K562 (cell line): ENCODE results near the gene MYLK4. TPM values are rescaled to one million over a fixed set of nuclear protein-coding genes. Genes with fewer than 3 reads are reported as not detected.

Source experiments
- ATAC-seq: fragments of 200-7000 bp; cut with Tn5 transposase; 3 replicates; pipeline ENCODE4 v1.9.1; 2020; ENCODE audit warnings: moderate library complexity
- BruUV-seq: library from RNA; stranded (reverse); fragments of 400-500 nt; replicated peaks from 2 replicates; lab custom pipeline; 2021; lab: Mats Ljungman, UMichigan
- CTCF ChIA-PET: fragments of 300-600 bp; formaldehyde crosslinking; extraction: SDS; loops from one replicate; lab custom pipeline; 2021; ENCODE audit warnings: low intra/inter-chr PET ratio; lab: Yijun Ruan, JAX
- POLR2A ChIA-PET: fragments of 300-600, 350-650 bp; sonication (Branson Sonifier 250); formaldehyde crosslinking; extraction: SDS; loops from one replicate; lab custom pipeline; 2021; ENCODE audit warnings: antibody characterized with exemption, inconsistent platforms; lab: Yijun Ruan, JAX
- DNase-seq, 4 experiments: peaks; one replicate each; pipeline versions ENCODE4 v3.0.0 to v3.0.0-alpha.2; 2011 to 2018; ENCODE audit warnings: low spot score in 3 of 4, mixed read lengths in 3 of 4; ENCODE audit errors: extremely low read depth in 1 of 4
- FAIRE-seq: peaks from 2 replicates; lab custom pipeline; 2011; peaks lifted over from hg19 to GRCh38; lab: Jason Lieb, UNC
- H2AFZ ChIP-seq: 2 replicates; pipeline ENCODE4 v1.6.0; 2011; ENCODE audit warnings: low read depth, low read length, control low read depth, inconsistent platforms
- H3K27ac ChIP-seq: fragments of 200-600 bp; 3 replicates; pipeline ENCODE4 v1.8.0; 2011; ENCODE audit warnings: low read depth, mild to moderate bottlenecking, control low read depth, inconsistent platforms, low read length, moderate library complexity, mixed read lengths; ENCODE audit errors: extremely low read depth
- H3K27me3 ChIP-seq, 2 experiments: fragments of 300-600 bp in 1 of 2; 2 replicates in 1 of 2; 3 replicates in 1 of 2; pipeline versions ENCODE4 v1.6.0 to v1.8.0; 2011; ENCODE audit warnings: inconsistent platforms in 2 of 2, low read length in 2 of 2, mild to moderate bottlenecking in 1 of 2, mixed read lengths in 1 of 2, moderate library complexity in 1 of 2; ENCODE audit not compliant: control insufficient read depth in 2 of 2, insufficient read depth in 2 of 2
- H3K36me3 ChIP-seq: fragments of 300-600 bp; 3 replicates; pipeline ENCODE4 v1.8.0; 2011; ENCODE audit warnings: mild to moderate bottlenecking, low read length, inconsistent platforms; ENCODE audit not compliant: control insufficient read depth, insufficient read depth
- H3K4me1 ChIP-seq, 2 experiments: fragments of 200-600 bp in 1 of 2; replicated peaks in 1 of 2; 2 replicates in 1 of 2; 3 replicates in 1 of 2; pipeline versions ENCODE4 v1.5.1 to v1.8.0; 2011; ENCODE audit warnings: inconsistent platforms in 2 of 2, low read length in 2 of 2, mild to moderate bottlenecking in 1 of 2, mixed read lengths in 1 of 2, moderate library complexity in 1 of 2; ENCODE audit not compliant: control insufficient read depth in 2 of 2, insufficient read depth in 2 of 2
- H3K4me2 ChIP-seq: 2 replicates; pipeline ENCODE4 v1.6.1; 2011; ENCODE audit warnings: low read length, control low read depth, inconsistent platforms, mixed read lengths; ENCODE audit not compliant: insufficient read depth
- H3K4me3 ChIP-seq: fragments of 200-600 bp; sonication (generic), shearing (Covaris generic); 2 replicates; pipeline ENCODE4 v1.5.1; 2016; ENCODE audit warnings: control low read depth, inconsistent platforms
- H3K79me2 ChIP-seq: fragments of 200-600 bp; 3 replicates; pipeline ENCODE4 v1.8.0; 2011; ENCODE audit warnings: low read length, inconsistent platforms; ENCODE audit not compliant: control insufficient read depth, insufficient read depth
- H3K9ac ChIP-seq, 2 experiments: 2 replicates each; pipeline versions ENCODE4 v1.6.0 to v1.6.1; 2011; ENCODE audit warnings: low read depth in 2 of 2, low read length in 2 of 2, control low read depth in 1 of 2, inconsistent platforms in 1 of 2, mild to moderate bottlenecking in 1 of 2, mixed read lengths in 1 of 2; ENCODE audit not compliant: insufficient read depth in 1 of 2
- H3K9me1 ChIP-seq: one replicate; pipeline ENCODE4 v1.6.0; 2011; ENCODE audit warnings: inconsistent platforms, mild to moderate bottlenecking, low read length, moderate library complexity; ENCODE audit not compliant: control insufficient read depth, insufficient read depth
- H3K9me3 ChIP-seq: replicated peaks from 2 replicates; pipeline ENCODE4 v1.5.1; 2011; ENCODE audit warnings: low read depth, low read length, inconsistent platforms; ENCODE audit not compliant: control insufficient read depth, insufficient read depth
- H4K20me1 ChIP-seq: replicated peaks from 2 replicates; pipeline ENCODE4 v1.6.1; 2011; ENCODE audit warnings: low read length, inconsistent platforms, mixed read lengths; ENCODE audit not compliant: control insufficient read depth, insufficient read depth
- HEY1 ChIP-seq: fragments of 250-450 bp; sonication (Bioruptor Pico); IDR thresholded peaks from 2 replicates; pipeline ENCODE4 v1.5.0; 2020; ENCODE audit warnings: mild to moderate bottlenecking, moderate library complexity, borderline replicate concordance
- PHB2 ChIP-seq: fragments of 450-650 bp; IDR thresholded peaks from 2 replicates; pipeline ENCODE4 v1.6.1; 2017; ENCODE audit warnings: low read depth
- XRCC5 ChIP-seq: fragments of 200-400 bp; formaldehyde crosslinking; IDR thresholded peaks from 2 replicates; pipeline ENCODE4 v1.6.1; 2017; ENCODE audit warnings: low read depth, mild to moderate bottlenecking, low read length
- ZFP1 ChIP-seq: fragments of 450-650 bp; formaldehyde crosslinking; IDR thresholded peaks from 2 replicates; pipeline ENCODE4 v1.4.0; 2020; ENCODE audit warnings: mild to moderate bottlenecking, mixed read lengths
- ZNF696 ChIP-seq: fragments of 250-450 bp; sonication (Bioruptor Pico); conservative IDR thresholded peaks from 2 replicates; pipeline ENCODE4 v1.4.0; 2020; ENCODE audit warnings: mild to moderate bottlenecking, moderate library complexity
- ZNF76 ChIP-seq: fragments of 250-450 bp; sonication (Bioruptor Pico); IDR thresholded peaks from 2 replicates; pipeline ENCODE4 v1.4.0; 2020; ENCODE audit warnings: mild to moderate bottlenecking, moderate library complexity, borderline replicate concordance
- WGBS: fragments of 100-300 bp; shearing (Covaris generic); methylation state at CpG from one replicate; pipeline ENCODE4 v1.1.6; 2016; ENCODE audit warnings: low coverage, mixed read lengths; ENCODE audit not compliant: insufficient coverage; ENCODE audit errors: missing lambda C conversion rate; 5-methylcytosine and 5-hydroxymethylcytosine counted together
- in situ Hi-C: fragments of 300-500 bp; cut with MboI; formaldehyde crosslinking; loops from 4 replicates; pipeline ENCODE4 v1.15.0; 2018; ENCODE audit warnings: inconsistent platforms, mixed read lengths
- intact Hi-C: fragments of 100-400 bp; cut with micrococcal nuclease; formaldehyde crosslinking; loops from 2 replicates; pipeline ENCODE4 v1.14.2; 2022
- polyA plus RNA-seq, 8 experiments: library from polyadenylated mRNA; depleted of rRNA in 4 of 8; stranded (reverse) in 5 of 8; unstranded in 3 of 8; fragments of >200 nt; fragmentation: Nextera tagmentation in 2 of 8; fragmentation: Illumina TruSeq in 1 of 8; extraction: Ambion mirVana in 2 of 8; extraction: Trizol in 1 of 8; gene quantifications; 2 replicates each; pipeline versions ENCODE4 v1.2.1 to v1.2.3, GENCODE V29; 2011 to 2014; ENCODE audit warnings: inconsistent platforms in 1 of 8, missing spikeins in 1 of 8
- total RNA-seq, 7 experiments: library from RNA; depleted of rRNA in 6 of 7; stranded (reverse); fragments of >200 nt in 6 of 7; fragmentation: Illumina TruSeq in 2 of 7; extraction: Trizol in 2 of 7; gene quantifications; 2 replicates each; pipeline versions ENCODE4 v1.2.1 to v1.2.3, GENCODE V29; 2011 to 2021; ENCODE audit warnings: low replicate concordance in 1 of 7

MYLK4 gene
- total and polyA plus RNA-seq, 9 of the 15 experiments (the other 6 are each of a cell fraction or from before 2014, with no cell fraction given): 0.01 to 0.15 (median 0.06) TPM

- CTCF ChIA-PET: no interaction called here
- WGBS: 1% methylated on average over 13 of the region's 13 CpGs
- peaks cover 0 to 5% of the 10 kb centered on the region in 2 experiments; a peak in 2 of 5 replicates for H3K4me1 ChIP-seq
- no peaks in the 10 kb centered on the region for H3K36me3 ChIP-seq
- H3K9me3 ChIP-seq: no peaks in the 10 kb centered on the region
- DNase-seq (no peak), FAIRE-seq (no peak), ATAC-seq (no peak)
- intact Hi-C loops (loop anchor here (10.0 kb wide), 1 partner anchor 434 kb away; no protein-coding TSS in a partner anchor), in situ Hi-C loops (no loop called here)
- peaks cover 51 to 72% of the 10 kb centered on the region in 2 experiments; a peak in 4 of 5 replicates for H3K27me3 ChIP-seq
- no peaks in the 10 kb centered on the region for H3K9me1 ChIP-seq
- no peak overlapping the region for H3K27ac ChIP-seq
- H3K4me2 ChIP-seq: no peak overlapping the region
- H2AFZ ChIP-seq: no peak overlapping the region
- no peaks in the 10 kb centered on the region for H3K79me2 ChIP-seq
- no peak overlapping the region for H3K4me3 ChIP-seq
- TF ChIP-seq XRCC5: no peak
- TF ChIP-seq PHB2: no peak
- no peak for TF ChIP-seq HEY1 (CRISPR knock-in tag)
- no peak for TF ChIP-seq ZFP1 (CRISPR knock-in tag)
- TF ChIP-seq, all 486 proteins: peak for 0
- BruUV-seq: no TSS peak
- no peaks in the 10 kb centered on the region for H4K20me1 ChIP-seq
- POLR2A ChIA-PET: no interaction called here
- H3K9ac ChIP-seq: no peak overlapping the region; a peak in 1 of 4 replicates
Measured at GRCh38 chr6:2639167-2639566, 111.6 kb downstream of the MYLK4 start.

- no peaks in the 10 kb centered on the region for H3K36me3 ChIP-seq
- TF ChIP-seq ZNF76 (CRISPR knock-in tag) (no peak), ZNF696 (CRISPR knock-in tag) (no peak)
- in situ Hi-C loops (no loop called here), intact Hi-C loops (loop anchor here (10.0 kb wide), 1 partner anchor 432 kb away; no protein-coding TSS in a partner anchor)
- no peak overlapping the region for H3K27ac ChIP-seq
- H3K9me1 ChIP-seq: no peaks in the 10 kb centered on the region
- ATAC-seq: no peak
- DNase-seq: no peak
- CTCF ChIA-PET: no interaction called here
- H3K27me3 ChIP-seq: peaks cover 54 to 86% of the 10 kb centered on the region in 2 experiments; a peak in 4 of 5 replicates
- H3K9me3 ChIP-seq: no peaks in the 10 kb centered on the region
- no peak overlapping the region for H3K4me2 ChIP-seq
- no peak overlapping the region for H3K4me3 ChIP-seq
- no peak for FAIRE-seq
- no TSS peak for BruUV-seq
- no peaks in the 10 kb centered on the region for H4K20me1 ChIP-seq
- no peaks in the 10 kb centered on the region for H3K79me2 ChIP-seq
- WGBS: 24% methylated on average over 19 of the region's 19 CpGs
- peaks cover 0 to 8% of the 10 kb centered on the region in 2 experiments; a peak in 2 of 5 replicates for H3K4me1 ChIP-seq
- POLR2A ChIA-PET: interaction anchor here (0.7 kb wide), 1 partner anchor 550 kb away, joined by 3 read pairs; no protein-coding TSS in a partner anchor
- no peak overlapping the region for H3K9ac ChIP-seq
- H2AFZ ChIP-seq: no peak overlapping the region
Measured at GRCh38 chr6:2636672-2637071, 114.0 kb downstream of the MYLK4 start.
